CD14-positive monocyte (primary cell): ENCODE measurements around the gene LIMK2. TPM values are rescaled to one million over a fixed set of nuclear protein-coding genes. Genes with fewer than 3 reads are reported as not detected.
"Not testable (repeated sequence)": the region's sequence is repeated elsewhere in the genome, so short reads cannot be mapped to it uniquely, and the experiment has no call there.

ENCODE experiments used
- DNase-seq, 3 donors: peaks; one replicate each; pipeline ENCODE4 v3.0.0-alpha.2; 2011 to 2022
- H2AFZ ChIP-seq: 2 replicates; pipeline ENCODE4 v1.6.0; 2012; ENCODE audit warnings: mild to moderate bottlenecking, low read depth, low read length, inconsistent platforms; ENCODE audit not compliant: insufficient read depth, poor library complexity, severe bottlenecking
- H3K27ac ChIP-seq, 2 donors: 1 replicate in 1 of 2; 2 replicates in 1 of 2; pipeline ENCODE4 v1.5.1; 2012 to 2013; ENCODE audit warnings: low read length in 2 of 2, control low read depth in 1 of 2, inconsistent platforms in 1 of 2, low read depth in 1 of 2, mild to moderate bottlenecking in 1 of 2
- H3K27me3 ChIP-seq, 2 donors: one replicate each; pipeline versions ENCODE4 v1.6.0 to v1.6.1; 2011 to 2013; ENCODE audit warnings: low read length in 2 of 2; ENCODE audit not compliant: control insufficient read depth in 2 of 2, insufficient read depth in 2 of 2
- H3K36me3 ChIP-seq, 2 donors: replicated peaks in 1 of 2; 1 replicate in 1 of 2; 2 replicates in 1 of 2; pipeline versions ENCODE4 v1.5.1 to v1.6.1; 2012 to 2013; ENCODE audit warnings: low read length in 2 of 2, control low read depth in 1 of 2, inconsistent platforms in 1 of 2, mild to moderate bottlenecking in 1 of 2; ENCODE audit not compliant: insufficient read depth in 2 of 2, control insufficient read depth in 1 of 2
- H3K4me1 ChIP-seq, 2 donors: 1 replicate in 1 of 2; 2 replicates in 1 of 2; pipeline versions ENCODE4 v1.5.1 to v1.6.1; 2012 to 2013; ENCODE audit warnings: low read length in 2 of 2, control low read depth in 1 of 2, inconsistent platforms in 1 of 2, mild to moderate bottlenecking in 1 of 2, moderate library complexity in 1 of 2; ENCODE audit not compliant: insufficient read depth in 2 of 2, control insufficient read depth in 1 of 2
- H3K4me2 ChIP-seq: replicated peaks from 2 replicates; pipeline ENCODE3; 2012; ENCODE audit warnings: low read length, moderate library complexity, mild to moderate bottlenecking; ENCODE audit not compliant: poor library complexity, severe bottlenecking; ENCODE audit errors: extremely low read depth
- H3K4me3 ChIP-seq, 3 experiments: fragments of 200-600 bp in 1 of 3; sonication (generic) in 1 of 3; replicated peaks in 1 of 3; 1 replicate in 2 of 3; 2 replicates in 1 of 3; pipeline ENCODE4 v1.5.1; 2011 to 2013; ENCODE audit warnings: low read length in 3 of 3, mild to moderate bottlenecking in 3 of 3, control low read depth in 2 of 3, low read depth in 2 of 3, inconsistent platforms in 1 of 3, moderate library complexity in 1 of 3
- H3K79me2 ChIP-seq: 2 replicates; pipeline ENCODE4 v1.6.0; 2012; ENCODE audit warnings: mild to moderate bottlenecking, control low read depth, inconsistent platforms, low read length, moderate library complexity; ENCODE audit not compliant: insufficient read depth
- H3K9ac ChIP-seq: 2 replicates; pipeline ENCODE4 v1.6.0; 2017; ENCODE audit warnings: low read length, mild to moderate bottlenecking; ENCODE audit not compliant: insufficient read depth, poor library complexity, severe bottlenecking
- H3K9me3 ChIP-seq, 2 donors: replicated peaks in 1 of 2; 1 replicate in 1 of 2; 2 replicates in 1 of 2; pipeline versions ENCODE4 v1.5.1 to v1.6.1; 2012 to 2013; ENCODE audit warnings: low read length in 2 of 2, control low read depth in 1 of 2; ENCODE audit not compliant: control insufficient read depth in 1 of 2, insufficient read depth in 1 of 2
- H4K20me1 ChIP-seq: 2 replicates; pipeline ENCODE4 v1.6.0; 2012; ENCODE audit warnings: mild to moderate bottlenecking, low read length, control low read depth, moderate library complexity; ENCODE audit not compliant: insufficient read depth
- H3K27ac Mint-ChIP-seq, 7 donors: one replicate each; pipeline ENCODE4 v1.8.0; 2020; ENCODE audit warnings: mild to moderate bottlenecking in 7 of 7, mixed read lengths in 7 of 7, moderate library complexity in 6 of 7, inconsistent platforms in 2 of 7
- H3K27me3 Mint-ChIP-seq, 3 donors: one replicate each; pipeline ENCODE4 v1.8.0; 2021 to 2022; ENCODE audit warnings: low read depth in 3 of 3, mild to moderate bottlenecking in 3 of 3, mixed read lengths in 3 of 3, moderate library complexity in 3 of 3, inconsistent platforms in 1 of 3
- H3K36me3 Mint-ChIP-seq, 2 donors: one replicate each; pipeline ENCODE4 v1.8.0; 2020; ENCODE audit warnings: mixed read lengths in 2 of 2, inconsistent platforms in 1 of 2, mild to moderate bottlenecking in 1 of 2
- H3K4me1 Mint-ChIP-seq: one replicate; pipeline ENCODE4 v1.8.0; 2020; ENCODE audit warnings: mild to moderate bottlenecking, mixed read lengths
- H3K4me3 Mint-ChIP-seq, 2 donors: one replicate each; pipeline ENCODE4 v1.8.0; 2020; ENCODE audit warnings: mild to moderate bottlenecking in 2 of 2, mixed read lengths in 2 of 2, moderate library complexity in 1 of 2
- H3K9me3 Mint-ChIP-seq, 7 donors: one replicate each; pipeline ENCODE4 v1.8.0; 2020 to 2022; ENCODE audit warnings: mixed read lengths in 7 of 7, mild to moderate bottlenecking in 6 of 7, moderate library complexity in 6 of 7, inconsistent platforms in 2 of 7
- CTCF ChIP-seq: fragments of 200-600 bp; IDR thresholded peaks from one replicate; pipeline ENCODE4 v1.8.0; 2022; ENCODE audit warnings: antibody characterized with exemption, mild to moderate bottlenecking
- WGBS: methylation state at CpG from one replicate; pipeline ENCODE4 v1.1.5; 2013; ENCODE audit warnings: missing lambda C conversion rate; ENCODE audit not compliant: insufficient coverage; 5-methylcytosine and 5-hydroxymethylcytosine counted together
- intact Hi-C, 2 donors: fragments of 100-400 bp; cut with micrococcal nuclease; formaldehyde crosslinking; loops; one replicate each; pipeline versions ENCODE4 v1.15.0 to v1.15.1; 2023
- polyA plus RNA-seq, 3 donors: library from polyadenylated mRNA; depleted of rRNA in 1 of 3; unstranded in 2 of 3; stranded (reverse) in 1 of 3; fragments of 300-500 nt in 2 of 3; fragments of >200 nt in 1 of 3; fragmentation: Illumina TruSeq in 2 of 3; gene quantifications; 1 replicate in 2 of 3; 2 replicates in 1 of 3; pipeline ENCODE4 v1.2.3, GENCODE V29; 2012 to 2021

The LIMK2 gene
- polyA plus RNA-seq, 3 donors: 5.5 to 14.2 (median 10.1) TPM

- no peak overlapping the region for H3K27ac ChIP-seq
- TF ChIP-seq CTCF: no peak
- no peaks in the 10 kb centered on the region for H3K27me3 ChIP-seq
- Mint-ChIP-seq H3K36me3 (no peaks in the 10 kb centered on the region), H3K27ac (no peak overlapping the region), H3K4me1 (peaks cover 3% of the 10 kb centered on the region), H3K27me3 (peaks cover 0 to 5% (median 2%) of the 10 kb centered on the region in 3 donors), H3K9me3 (no peaks in the 10 kb centered on the region), H3K4me3 (no peak overlapping the region)
- H3K9ac ChIP-seq: no peak overlapping the region
- H3K79me2 ChIP-seq: no peaks in the 10 kb centered on the region
- H4K20me1 ChIP-seq: no peaks in the 10 kb centered on the region
- no peaks in the 10 kb centered on the region for H3K9me3 ChIP-seq
- no peak overlapping the region for H3K4me2 ChIP-seq
- H2AFZ ChIP-seq: no peak overlapping the region
- H3K36me3 ChIP-seq: no peaks in the 10 kb centered on the region
- no peaks in the 10 kb centered on the region for H3K4me1 ChIP-seq
- no peak overlapping the region for H3K4me3 ChIP-seq
- intact Hi-C loops: no loop called here
- no peak for DNase-seq
Measured at GRCh38 chr22:31308181-31308580, 96.1 kb downstream of the LIMK2 start.

GRCh38 chr22:31313366-31314147, 101.5 kb downstream of the LIMK2 start:
- Histone ChIP-seq H3K27me3 (no peaks in the 10 kb centered on the region), H3K79me2 (no peaks in the 10 kb centered on the region), H3K4me2 (no peak overlapping the region), H4K20me1 (no peaks in the 10 kb centered on the region), H3K9me3 (peaks cover 5 to 6% of the 10 kb centered on the region in 2 donors), H2AFZ (no peak overlapping the region), H3K36me3 (no peaks in the 10 kb centered on the region), H3K9ac (no peak overlapping the region), H3K4me3 (no peak overlapping the region), H3K27ac (no peak overlapping the region), H3K4me1 (no peaks in the 10 kb centered on the region)
- Mint-ChIP-seq H3K4me1 (no peaks in the 10 kb centered on the region), H3K27ac (no peak overlapping the region), H3K9me3 (peaks cover 9 to 15% (median 11%) of the 10 kb centered on the region in 7 donors), H3K4me3 (no peak overlapping the region), H3K27me3 (peaks cover 0 to 3% (median 2%) of the 10 kb centered on the region in 3 donors), H3K36me3 (no peaks in the 10 kb centered on the region)
- intact Hi-C loops: no loop called here
- peak; percentile 35 to 48 (median 47) for DNase-seq
- peak; percentile 94 for TF ChIP-seq CTCF
- WGBS: 26% methylated on average over 4 of the region's 6 CpGs

GRCh38 chr22:31314220-31314619, 102.1 kb downstream of the LIMK2 start:
- intact Hi-C loops, H3K4me3 Mint-ChIP-seq, H3K9me3 ChIP-seq, H3K27ac Mint-ChIP-seq, H3K4me1 Mint-ChIP-seq, H3K9ac ChIP-seq, H3K27ac ChIP-seq, H4K20me1 ChIP-seq, H3K27me3 Mint-ChIP-seq, H3K27me3 ChIP-seq, H3K4me2 ChIP-seq, DNase-seq, H3K36me3 Mint-ChIP-seq, H3K4me3 ChIP-seq, H2AFZ ChIP-seq, H3K4me1 ChIP-seq, H3K36me3 ChIP-seq, H3K79me2 ChIP-seq: not testable (repeated sequence)
- H3K9me3 Mint-ChIP-seq: peaks cover 9 to 15% (median 11%) of the 10 kb centered on the region in 7 donors
- 100% methylated on average over 1 of the region's 1 CpG for WGBS
